LHCN-M2 (cell line): Measurements from ENCODE around the gene PCBP4. TPM values are rescaled to one million over a fixed set of nuclear protein-coding genes. Genes with fewer than 3 reads are reported as not detected.

Experiments used
- DNase-seq: peaks from one replicate; pipeline ENCODE4 v3.0.0-alpha.2; 2012; ENCODE audit warnings: low read depth
- polyA plus RNA-seq: library from polyadenylated mRNA; unstranded; fragments of >200 nt; gene quantifications from one replicate; pipeline ENCODE4 v1.2.1, GENCODE V29; 2012; ENCODE audit warnings: missing spikeins
- total RNA-seq: library from RNA; depleted of rRNA; stranded (reverse); fragments of >200 nt; gene quantifications from 2 replicates; pipeline ENCODE4 v1.2.3, GENCODE V29; 2014; rRNA removed

Gene PCBP4
- total RNA-seq = 189 and 276 TPM in 2 replicates
- 124 TPM for polyA plus RNA-seq

DNA sequence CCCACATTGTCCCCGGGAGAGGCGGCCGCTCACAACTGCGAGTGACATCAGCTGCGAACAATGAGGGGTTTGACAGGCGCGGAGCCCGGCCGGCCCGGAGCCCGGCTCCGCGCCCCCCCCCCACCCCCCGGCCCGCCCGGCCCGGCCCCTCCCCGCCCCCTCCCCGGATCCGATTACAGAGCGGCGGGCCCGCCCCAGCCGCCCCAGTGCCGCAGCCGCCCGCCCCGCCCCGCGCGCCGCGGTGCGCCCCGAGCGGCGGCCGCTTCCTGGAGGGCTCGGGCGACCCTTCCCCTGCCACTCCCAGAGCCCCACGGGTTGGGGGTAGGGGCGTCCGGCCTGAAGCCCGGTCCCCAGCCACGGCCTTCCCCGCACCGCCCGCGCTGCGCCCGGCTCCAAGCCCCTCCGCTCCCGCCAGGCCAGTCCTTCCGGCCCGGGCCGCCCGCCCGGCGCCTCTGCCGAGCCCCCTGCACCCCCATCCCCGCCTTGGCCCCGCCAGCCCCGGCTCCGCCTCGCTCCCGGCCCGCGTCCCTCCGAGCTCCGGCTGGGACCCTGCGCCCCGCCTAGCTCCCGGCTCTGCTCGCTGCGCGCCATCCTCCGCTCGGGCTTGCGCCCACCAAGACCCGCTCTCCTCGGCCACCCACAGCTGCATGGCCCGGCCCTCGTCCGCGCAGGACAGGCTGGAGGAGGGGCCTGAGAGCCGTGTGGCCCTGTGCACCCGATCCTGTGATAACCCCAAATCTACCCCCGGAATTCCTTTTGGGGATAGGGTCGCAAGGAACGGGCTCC lies at the start of gene PCBP4:
TSS of gene PCBP4 (minus strand) at position 71 of the 786 bp plus-strand sequence. CDS start 6,214 bp downstream, outside the sequence.
- DNase-seq = peak; percentile 29

DNA sequence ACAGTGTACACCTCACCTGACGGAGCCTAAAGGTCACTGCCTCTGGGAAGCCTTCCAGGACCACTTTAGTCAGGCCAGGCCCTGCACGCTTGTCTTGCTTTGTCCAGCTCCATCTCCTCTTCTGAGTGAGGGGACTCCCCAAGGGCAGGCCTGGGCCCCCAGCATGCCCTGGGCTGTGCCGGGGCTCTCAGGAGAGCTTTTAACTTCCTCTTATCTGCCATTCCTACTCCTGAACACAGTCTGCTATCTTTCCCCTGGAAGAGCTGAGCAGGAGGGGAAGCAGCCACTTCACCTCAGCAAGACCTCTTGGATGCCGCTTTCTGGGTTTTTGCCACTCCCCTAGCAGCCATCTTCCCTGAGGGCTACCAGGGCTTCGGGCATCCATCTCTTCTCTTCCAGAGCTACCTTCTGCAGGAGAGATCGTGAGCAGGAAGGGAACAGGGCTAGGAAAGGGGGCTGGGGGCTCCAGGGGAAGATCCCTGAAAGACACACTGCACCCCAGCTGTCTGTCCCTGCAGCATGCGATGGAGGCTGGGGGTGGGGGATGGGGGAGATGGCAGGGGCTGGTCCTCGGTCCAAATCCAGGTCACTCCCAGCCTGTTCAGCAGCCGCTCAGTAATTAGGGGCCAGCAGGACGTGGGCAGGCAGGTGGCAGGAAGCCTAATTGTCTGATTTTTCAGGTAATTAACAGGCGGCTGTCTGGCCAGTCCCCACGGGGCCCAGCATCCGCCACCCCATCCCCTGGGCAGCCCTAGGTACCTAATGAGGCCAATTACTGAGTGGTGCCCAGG lies 48.4 kb upstream of the PCBP4 start:
- no peak for DNase-seq

DNA sequence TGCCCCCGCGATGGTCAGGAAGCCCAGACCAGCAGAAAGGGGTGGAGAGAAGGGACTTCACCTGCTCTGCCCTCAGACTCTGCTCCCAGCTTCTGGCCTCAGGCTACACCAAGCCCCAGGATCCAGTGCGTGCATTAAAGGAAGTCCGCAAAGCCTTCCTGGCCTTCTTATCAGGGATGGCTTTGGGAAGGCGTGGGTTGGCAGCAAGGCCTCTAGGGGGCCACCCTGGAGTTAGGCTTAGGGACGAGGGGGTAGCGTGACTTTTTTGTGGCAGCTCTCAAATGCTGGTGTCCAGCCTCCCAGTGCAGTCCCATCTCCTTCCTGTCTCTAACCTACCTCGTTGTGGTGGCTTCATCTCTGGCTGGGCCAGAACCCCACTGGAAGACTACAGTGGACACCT lies 47.4 kb upstream of the PCBP4 start:
- peak; percentile 21 for DNase-seq

DNA sequence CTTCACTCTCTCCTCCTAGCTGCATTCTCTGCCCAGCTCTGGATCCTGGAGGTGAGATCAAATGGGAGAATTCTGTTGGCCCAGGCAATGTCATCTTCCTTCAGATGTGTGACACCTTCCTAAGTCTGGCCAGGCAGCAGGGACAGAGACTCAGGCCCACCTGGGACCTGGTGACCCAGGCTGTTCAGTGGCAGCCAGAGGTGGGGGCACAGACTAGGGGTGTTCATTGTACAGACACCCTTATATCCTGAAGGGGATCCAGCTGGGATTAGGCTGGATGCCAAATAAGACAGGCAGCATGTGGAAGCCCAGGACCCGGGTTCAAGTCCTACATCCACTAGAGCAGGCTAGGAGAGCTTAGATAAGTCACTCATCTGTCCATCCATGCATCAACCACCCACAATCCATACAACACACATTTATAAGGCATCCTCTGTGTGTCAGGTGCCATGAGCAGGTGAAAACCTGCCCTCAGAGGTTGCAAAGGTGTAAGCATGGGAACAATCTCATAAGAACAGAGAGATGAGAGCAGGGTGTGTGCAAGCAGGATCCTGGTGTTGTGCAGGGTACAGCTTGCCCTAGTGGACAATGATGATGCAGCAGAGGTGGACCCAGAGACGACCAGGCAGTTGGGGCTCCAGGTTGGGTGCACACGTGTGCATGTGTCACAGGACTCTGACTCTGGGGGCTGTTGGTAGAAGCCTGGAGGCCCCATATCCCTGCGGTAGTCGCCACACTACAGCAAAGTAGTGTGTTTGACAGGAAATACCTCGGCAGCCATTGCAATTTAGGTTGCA lies 46.7 kb upstream of the PCBP4 start:
- no peak for DNase-seq

DNA sequence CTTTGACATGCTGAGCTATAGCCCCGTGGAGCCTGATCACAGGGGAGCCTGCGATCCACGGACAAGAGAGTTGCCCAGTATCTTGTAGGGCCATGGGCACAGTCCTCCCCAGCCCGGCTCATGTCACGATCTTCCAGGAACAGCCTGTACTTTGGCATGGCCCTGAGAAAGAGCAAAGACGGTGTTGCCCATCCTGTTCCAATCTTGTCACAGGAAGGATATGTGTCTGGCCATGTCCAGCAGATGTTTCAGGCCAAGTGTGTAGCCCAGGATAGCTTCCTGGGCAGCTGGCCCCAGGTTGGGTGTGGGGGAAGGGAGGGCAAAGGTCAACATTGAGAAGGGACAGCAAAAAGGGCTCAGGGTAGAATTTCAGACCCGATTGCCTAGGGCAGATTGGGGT lies 45.4 kb upstream of the PCBP4 start:
- DNase-seq = no peak

DNA sequence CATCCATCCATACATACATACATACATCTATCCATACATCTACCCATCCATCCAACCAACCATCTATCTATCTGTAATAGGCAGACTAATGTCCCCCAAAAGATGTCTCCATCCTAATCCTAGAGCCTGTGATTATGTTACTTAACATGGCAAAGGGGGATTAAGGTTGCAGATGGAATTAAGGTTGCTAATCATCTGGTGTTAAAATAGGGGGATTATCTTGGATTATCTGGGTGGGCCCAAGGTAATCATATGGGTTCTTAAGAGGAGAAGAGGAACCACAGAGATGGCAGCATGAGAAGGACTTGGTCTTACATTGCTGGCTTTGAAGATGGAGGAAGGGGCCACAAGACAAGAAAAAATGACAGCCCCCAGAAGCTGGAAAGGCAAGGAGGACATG lies 43.2 kb upstream of the PCBP4 start:
- DNase-seq = no peak

DNA sequence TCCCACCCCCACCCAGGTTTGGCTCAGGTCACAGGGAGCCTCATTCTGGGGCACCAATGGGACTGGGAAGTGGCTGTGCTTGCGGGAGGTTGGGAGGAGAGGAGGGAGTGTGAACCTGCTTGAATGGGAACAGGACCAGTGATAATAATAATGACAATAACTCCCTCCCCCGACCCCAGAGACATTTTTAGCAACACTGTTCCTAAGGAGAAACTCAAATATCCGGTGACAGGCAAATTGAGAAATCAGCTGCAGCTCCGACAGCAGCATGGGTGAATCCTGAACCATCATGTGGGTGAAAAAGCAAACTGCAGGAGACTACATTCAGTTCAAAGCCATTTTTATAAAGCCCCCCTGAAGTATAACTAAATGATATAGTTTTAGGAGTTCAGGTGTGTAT lies 40.0 kb upstream of the PCBP4 start:
- DNase-seq = no peak

DNA sequence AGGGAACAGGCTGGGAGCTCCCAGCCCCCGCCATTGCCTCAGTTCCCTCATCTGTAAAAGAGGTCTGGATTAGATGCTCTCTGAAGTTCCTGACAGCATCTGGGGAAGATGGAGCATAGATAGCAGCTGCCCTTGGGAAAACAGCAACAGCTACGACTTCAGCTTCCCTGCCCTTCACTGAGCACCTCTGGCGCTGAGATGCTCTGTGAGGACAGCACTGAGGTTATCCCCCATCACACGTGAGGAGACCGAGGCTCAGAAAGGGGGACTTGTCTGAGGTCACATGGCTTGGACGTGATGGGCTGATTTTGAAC lies 39.5 kb upstream of the PCBP4 start:
- no peak for DNase-seq

DNA sequence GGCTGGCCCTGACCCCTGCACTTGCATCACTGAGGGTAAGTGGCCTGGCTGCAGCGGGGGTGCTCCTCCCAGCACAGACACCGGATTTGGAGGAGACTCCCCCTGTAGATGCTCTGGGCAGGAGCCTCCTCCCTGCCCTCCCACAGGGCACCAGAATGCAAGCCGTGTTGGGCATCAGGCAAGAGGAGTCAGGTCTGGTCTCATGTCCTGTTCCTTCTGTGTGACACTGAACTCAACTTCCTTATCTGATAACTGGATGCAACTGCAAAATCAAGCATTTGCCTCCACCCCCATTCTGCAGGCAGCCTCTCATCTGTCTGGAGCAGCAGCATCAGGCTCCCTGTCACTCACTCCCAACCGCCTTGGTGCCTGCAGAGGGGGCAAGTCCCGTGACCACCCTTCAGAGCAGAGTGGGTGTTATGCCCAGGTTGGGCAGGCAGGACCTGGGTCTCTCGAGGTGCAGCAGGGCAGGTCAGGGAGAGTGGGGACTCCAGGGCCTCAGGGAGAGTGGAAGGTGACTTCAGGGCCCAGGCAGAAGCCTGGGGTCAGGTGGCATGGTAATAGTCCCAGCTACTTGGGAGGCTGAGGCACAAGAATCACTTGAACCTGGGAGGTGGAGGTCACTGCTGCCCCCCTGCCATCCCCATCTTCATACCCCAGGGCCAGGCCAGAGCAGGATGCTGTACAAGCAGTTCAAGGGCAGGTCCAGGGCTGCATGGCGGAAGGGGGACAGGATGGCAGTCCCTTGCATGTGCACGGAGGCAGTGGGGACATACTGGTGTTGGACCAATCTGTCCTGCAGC lies 39.0 kb upstream of the PCBP4 start:
- DNase-seq = no peak

DNA sequence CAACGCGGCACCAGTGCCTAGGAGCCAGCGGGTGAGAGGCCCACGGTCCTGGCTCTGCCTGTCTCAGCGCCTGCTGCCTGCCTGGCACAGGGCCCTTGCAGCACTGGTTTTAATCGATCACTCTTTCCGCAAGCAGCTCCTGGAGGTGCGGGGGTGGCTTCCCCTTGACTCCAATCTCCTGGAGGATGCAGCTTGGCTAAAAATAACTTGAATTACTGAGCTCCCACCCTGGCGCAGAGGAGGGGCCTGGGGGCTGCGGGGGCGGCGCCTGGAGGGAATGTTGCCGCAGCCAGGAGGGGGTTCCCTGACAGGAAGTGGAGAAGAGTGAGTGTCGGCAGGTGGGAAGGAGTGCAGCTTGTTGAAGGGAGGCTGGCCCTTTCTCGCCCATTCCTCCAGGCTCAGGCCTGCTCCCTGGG lies 38.3 kb upstream of the PCBP4 start:
- no peak for DNase-seq

DNA sequence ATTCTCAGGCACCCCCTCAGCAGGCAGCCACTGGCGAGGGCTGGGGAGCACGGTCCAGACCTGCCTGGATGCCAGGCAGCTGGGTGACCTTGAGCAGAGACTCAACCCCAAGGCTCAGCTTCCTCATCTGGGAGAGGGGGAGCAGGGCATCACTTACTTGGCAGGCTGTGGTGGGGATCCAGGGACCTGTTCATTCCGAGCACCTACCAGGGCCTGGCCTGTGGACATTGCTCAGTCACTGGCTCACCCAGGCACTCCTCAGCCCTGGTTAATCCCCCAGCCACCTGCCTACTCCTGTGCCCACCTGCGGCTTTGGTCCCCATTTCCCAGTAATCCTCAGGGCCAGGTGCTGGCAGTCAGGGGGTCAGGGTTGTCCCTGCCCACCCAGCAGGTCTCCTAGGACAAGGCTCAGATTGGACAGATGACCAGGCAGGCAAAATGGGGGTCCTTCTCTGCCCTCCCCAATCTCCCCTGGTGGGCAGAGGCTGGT lies 37.7 kb upstream of the PCBP4 start:
- DNase-seq = no peak

DNA sequence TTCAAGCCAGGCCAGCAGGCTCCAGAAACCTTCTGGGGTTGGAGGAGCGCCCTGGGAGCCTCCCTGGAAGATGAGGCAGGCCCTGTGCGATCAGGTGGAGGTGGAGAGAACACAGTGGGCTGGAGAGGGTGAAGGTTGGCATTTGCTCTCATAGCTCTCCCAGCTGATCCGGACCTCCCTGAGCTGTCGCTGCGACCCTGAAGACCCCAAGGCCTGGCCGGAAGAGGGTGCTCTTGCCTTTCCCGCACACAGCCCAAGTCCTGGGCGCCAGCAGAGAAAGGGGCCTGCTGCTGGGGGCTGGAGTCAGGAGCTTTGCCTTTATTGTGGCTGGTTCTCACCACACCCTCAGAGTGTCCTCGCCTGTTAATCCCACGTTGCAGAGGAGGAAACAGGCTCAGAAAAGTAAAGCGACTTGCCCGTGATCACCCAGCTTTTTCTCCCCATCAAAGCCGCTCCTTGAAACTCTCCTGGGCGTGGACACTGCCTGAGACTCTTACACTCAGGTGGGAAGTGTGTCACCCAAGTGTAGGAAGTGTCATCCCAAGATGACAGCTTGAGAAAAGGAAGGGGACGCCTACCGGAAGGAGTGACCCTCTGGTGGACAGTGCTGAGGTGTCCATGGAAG lies 37.0 kb upstream of the PCBP4 start:
- no peak for DNase-seq

DNA sequence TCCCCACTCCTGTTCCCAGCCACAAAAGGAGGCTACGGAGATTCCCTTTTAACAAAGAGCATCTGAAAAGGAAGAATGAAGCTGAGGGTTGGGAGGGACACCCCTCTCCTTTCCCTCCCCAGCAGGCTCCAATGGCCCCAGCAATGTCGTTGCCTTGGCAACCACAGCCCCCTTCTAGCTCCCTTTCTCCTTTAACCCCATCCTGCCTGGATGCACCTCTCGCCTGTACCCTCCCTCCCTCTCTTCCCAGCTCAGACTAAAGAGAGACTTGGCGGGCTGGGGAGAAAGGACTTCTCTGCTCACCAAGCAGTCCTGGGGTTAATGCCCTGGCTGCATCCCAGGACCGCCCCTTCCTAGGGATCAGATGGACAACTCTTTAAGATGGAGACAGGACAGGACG lies 35.5 kb upstream of the PCBP4 start:
- no peak for DNase-seq

DNA sequence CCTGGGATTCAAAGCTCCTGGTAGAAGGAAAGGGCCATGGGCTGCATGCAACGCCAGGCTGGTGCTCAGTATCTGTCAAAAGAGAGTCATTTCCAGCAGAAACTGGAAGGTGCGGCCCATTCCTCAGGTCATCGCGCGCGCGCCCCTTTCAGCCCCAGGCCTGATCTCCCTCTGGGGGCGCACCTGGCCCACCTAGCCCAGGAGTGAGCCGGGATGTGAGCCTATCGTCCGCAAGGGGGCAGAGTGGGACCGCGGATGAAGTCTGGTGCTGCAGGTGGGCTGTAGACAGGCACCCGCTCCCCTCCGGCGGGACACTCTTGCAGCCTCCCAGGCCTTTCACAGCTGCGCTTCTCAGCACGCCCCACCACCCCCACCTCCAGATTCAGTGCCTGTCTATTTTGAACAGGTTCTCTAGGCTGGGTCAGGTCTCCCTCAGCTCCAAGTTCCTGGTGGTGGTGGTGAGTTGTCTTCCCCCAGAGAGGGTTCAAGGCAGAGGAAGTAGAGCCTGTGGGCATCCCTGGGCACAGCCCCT lies 34.3 kb upstream of the PCBP4 start:
- DNase-seq = peak; percentile 50

DNA sequence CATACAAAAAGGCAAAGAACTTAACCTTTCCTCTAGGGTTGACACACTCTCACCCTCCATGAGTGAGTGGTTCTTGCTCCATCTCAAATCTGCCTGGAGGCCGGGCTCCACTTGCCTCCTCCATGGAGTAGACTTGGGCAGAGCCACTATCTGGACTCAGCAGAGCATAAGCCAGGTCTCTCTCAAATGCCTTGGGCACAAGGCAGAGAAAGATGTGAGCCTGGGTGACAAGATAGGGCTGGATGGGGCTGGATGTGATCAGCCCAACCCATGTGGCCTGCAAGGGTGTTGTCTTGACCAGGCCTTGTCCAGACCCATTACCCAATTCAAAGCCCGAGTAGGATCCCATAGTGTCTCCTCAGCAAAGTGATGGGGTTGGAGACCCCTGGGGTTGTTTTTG lies 32.6 kb upstream of the PCBP4 start:
- no peak for DNase-seq

DNA sequence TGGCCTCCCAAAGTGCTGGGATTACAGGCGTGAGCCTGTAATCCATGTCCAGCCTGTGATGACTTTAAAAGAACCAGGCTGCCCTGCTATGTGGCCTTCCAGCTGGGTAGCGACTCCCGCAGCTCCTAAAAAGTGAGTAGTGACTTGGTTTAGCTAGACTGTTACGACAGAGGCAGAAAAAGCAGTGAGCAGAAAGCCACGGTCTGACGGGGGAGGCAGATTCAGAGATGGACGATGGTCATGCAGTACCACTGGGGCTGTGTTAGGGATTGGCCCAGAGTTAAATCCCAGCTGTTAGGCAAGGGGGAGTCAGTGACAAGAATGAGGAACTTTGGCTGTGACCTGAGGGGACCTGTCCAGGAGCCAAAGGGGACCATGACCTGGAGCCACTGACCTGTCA lies 31.5 kb upstream of the PCBP4 start:
- DNase-seq = no peak

DNA sequence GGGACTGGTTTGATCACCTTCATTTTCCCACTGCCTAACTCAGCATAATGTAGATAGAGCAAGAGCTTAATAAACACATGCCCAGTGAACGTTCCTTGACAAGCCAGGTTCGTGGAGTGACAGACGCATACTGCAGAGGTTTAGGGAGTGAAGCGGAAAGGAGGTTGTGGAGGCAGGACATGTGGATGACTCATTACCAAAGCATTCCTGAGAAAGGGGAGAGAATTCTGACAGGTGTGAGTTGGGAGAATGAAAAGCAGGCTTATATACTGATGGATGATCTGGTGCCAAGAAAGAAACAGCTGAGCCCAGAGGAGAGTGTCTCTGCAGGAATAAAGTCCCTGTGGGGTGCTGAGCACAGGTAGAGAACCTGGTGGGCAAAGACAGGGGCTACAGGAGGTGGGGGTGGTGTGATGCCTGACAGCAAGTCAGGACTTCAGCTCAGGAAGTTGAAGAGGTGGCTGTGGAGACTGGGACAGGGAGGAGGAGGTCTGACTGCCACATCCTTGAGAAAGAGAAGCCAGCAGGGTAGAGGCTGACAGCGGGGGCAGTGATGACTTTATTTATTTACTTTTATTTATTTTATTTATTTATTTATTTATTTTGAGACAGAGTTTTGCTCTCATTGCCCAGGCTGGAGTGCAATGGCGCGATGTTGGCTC lies 30.8 kb upstream of the PCBP4 start:
- DNase-seq = peak; percentile 74

DNA sequence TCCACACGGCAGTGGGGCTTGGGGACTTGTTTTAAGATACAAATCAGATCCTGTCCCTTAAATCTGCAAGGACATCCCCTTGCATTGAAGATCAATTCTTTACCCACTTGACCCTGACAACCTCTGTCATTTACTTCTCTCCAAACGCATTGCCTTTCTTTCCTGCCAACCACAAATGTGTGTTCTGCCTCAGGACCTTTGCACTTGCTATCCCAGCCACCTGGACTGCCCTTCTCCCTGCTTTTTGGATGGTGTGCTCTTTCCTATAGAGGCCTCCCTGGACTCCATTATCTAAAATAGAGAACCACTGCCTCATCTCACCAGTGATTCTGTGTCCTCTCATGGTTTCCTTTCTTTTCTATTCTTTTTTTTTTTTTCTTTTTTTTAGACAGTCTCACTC lies 29.9 kb upstream of the PCBP4 start:
- no peak for DNase-seq

DNA sequence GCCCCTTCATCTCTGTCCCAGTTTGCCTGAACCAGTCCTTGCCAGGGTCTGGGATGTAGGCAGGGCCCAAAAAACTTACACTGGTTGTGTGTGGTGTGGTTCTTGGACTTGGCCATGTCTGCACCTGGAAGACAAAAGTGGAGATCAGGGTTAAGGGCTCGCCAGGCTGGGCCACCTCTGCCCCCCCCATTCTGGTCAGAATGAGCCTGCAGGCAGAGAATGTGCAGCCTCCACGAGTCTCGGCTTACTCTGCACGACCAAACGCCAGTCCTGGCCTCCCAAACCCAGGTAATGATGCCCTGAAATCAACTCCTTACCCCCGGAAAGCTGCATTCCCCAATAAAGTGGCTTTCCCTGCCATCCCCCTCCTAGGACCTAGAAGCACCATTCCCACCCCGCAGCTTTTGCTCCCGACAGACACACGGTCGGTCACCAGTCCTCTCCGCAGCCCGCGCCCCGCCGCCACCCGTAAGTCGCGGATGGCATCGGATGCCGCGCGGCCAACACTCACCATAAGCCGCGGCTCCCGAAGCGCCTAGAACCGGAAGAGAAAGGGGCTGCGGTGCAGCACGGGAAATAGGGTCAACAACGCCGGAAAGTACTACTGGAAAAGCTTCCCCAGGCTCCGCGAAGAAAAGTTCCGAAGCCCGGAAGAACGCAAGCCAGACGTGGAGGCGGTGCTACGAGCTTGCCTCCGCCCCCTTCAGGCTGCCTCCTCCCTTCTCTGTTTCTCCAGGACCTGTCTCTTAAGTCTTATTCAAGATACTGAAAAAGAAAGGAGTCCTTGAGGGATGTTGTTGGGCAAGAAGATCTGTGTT lies 28.3 kb upstream of the PCBP4 start, which contains the start of gene RPL29:
TSS of gene RPL29 (minus strand) at position 550 of the 818 bp plus-strand sequence. CDS start at position 116, 434 bp downstream.
- peak; percentile 92 for DNase-seq
